Dedifferentiated amniotic fluid mesenchymal stem cell (primary cell): ENCODE data around the gene BEND7.
"Not testable (repeated sequence)": the region's sequence is repeated elsewhere in the genome, so short reads cannot be mapped to it uniquely, and the experiment has no call there.

Source experiments
- DNase-seq: peaks from one replicate; pipeline ENCODE4 v3.0.0-alpha.2; 2016; ENCODE audit errors: extremely low spot score

BEND7 gene, protein sequence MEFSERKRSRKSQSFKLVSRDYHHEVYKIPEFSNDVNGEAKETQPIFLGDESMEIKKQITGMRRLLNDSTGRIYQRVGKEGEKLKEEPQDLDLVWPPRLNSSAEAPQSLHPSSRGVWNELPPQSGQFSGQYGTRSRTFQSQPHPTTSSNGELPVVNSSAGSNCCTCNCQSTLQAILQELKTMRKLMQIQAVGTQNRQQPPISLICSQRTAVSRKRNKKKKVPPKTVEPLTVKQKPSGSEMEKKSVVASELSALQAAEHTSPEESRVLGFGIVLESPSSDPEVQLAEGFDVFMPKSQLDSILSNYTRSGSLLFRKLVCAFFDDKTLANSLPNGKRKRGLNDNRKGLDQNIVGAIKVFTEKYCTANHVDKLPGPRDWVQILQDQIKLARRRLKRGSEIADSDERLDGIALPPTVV

DNA sequence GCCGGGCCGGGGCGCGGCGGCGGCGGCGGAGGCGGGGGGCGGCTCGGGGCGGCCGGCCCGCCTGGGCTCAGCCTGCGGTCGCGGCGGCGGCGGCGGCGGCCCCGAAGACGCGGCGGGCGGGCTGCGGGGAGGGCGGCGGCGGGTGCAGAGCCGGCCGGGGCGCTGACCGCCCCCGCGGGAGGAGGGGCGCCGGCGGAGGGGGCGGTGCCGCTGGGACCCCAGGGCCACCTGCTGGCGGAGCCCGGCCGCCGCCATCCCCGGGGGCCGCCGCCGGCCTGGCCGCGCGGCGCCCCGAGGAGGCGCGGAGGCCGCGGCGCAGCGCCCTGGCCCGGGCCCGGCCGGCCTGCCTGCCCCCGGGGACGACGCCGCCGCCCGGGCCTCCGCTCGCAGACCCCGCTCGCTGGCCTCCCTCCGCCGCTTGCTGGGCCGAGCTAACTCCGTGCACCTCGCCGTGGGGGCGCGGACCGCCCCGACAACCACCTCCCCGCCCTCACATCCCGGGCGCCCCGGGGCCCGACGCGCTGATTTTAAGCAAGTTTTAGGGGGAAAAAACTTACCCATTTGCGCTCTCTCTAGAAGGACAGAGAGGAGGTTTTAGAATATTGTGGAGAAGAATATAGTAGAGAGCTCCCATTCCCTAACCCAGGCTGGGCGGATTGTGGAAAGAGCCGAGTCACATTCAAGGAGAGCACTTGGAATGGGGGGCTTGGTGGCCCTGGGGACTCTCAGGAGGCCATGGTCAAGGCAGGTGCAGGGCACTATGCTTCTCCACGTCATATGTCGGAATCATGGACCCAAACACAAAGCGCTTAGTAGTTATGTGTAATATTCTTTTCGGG is at the start of gene BEND7:
Gene BEND7 (minus strand): TSS at position 140 of the 839 bp plus-strand sequence. CDS start 481 bp downstream, outside the sequence.
- DNase-seq = no peak

DNA sequence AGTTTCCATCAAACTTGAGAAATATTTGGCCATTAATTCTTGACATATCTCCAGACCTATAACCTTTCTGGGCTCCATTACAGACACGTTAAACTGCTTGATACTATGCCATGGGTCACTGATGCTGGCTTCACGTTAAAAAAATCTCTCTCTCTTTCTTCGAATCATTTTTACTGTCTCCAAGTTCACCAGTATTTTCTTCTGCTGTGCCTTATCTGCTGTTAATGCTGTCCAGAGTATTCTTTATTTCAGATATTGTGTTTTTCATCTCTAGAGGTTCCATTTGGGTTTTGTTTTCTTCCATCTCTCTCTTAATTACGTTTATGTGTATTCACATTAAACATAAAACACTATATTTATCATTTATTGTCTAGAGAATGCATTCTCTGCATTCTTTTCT is 45.1 kb upstream of the BEND7 start:
- DNase-seq = no peak

DNA sequence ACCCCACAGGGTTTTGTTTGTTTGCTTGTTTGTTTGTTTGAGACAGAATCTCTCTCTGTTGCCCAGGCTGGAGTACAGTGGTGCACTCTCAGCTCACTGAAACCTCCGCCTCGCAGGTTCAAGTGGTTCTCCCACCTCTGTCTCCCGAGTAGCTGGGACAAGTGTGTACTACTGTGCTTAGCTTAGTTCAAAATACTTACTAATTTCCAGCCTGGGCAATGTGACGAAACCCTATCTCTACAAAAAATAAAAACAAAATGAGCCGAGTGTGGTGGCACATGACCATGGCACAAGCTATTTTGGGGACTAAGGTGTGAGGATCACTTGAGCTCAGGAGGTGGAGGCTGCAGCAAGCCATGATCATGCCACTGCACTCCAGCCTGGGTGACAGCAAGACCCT is 42.7 kb upstream of the BEND7 start:
- DNase-seq = no peak

DNA sequence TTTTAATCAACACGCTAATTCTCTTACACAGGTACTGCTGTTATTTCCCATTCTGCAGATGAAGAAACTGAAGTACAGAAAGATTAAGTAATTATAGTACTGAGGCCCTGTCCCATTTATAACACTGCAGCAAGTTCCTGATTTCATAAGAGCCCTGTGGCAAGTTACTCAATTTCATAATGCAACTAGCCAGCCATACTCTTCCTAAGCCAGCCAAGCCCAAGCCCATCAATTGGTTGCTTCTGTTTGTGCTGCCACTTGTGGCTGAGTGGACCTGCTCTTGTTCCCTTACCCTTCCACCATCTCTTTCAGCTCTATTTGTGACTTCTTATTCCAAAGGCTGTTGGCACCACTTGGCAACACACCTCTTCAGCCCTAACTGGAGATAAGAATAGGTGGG is 38.2 kb upstream of the BEND7 start:
- no peak for DNase-seq

DNA sequence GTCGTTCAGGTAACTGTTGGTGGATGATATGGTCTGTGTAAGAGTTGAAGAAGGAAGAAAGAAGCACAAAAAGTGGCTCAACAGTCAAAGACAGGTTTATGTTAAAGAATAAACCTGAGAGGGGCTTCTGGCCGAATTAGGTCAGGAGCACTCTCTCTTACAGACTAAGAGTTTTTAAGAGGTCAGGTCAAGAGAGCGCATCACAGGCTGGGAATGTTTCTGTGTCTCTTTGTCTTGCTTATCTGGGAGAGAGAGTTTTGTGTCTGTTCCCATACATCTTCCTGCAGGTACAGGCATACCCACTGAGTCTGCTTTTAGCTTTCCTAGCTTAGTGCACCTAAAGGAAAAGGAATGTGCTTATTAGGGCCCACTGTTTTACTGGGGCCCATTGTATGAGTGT is 35.8 kb upstream of the BEND7 start:
- no peak for DNase-seq

DNA sequence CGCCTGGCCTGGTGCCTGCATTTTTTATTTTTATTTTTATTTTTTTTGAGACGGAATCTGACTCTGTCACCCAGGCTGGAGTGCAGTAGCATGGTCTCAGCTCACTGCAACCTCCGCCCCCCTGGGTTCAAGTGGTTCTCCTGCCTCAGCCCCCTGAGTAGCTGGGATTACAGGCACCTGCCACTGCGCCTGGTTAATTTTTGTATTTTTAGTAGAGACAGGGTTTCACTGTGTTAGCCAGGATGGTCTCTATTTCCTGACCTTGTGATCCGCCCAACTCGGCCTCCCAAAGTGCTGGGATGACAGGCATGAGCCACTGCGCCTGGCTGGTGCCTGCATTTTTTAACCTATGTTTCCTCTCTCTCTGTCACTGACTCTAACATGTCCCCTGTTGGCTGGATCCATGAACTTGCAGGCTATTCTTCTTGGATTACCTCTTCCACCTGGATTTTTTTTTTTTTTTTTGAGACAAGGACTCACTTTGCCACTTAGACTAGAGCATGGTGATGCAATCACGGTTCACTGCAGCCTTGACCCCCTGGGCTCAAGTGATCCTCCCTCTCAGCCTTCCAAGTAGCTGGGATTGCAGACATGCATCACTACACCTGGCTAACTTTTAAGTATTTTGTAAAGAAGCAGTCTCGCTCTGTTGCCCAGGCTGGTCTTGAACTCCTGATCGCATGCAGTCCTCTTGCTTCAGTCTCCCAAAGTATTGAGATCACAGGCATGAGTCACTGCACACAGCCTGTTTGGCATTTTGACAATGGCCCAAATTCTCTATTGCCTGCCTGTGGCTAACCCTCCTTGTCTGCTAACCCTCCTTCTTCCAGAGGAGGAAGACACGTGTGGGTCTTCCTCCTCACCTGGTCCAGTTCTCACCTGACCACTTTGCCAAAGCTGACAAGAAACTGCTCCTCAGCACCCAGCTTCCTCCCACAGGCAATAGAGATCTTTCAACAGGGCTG is 34.9 kb upstream of the BEND7 start:
- no peak for DNase-seq

DNA sequence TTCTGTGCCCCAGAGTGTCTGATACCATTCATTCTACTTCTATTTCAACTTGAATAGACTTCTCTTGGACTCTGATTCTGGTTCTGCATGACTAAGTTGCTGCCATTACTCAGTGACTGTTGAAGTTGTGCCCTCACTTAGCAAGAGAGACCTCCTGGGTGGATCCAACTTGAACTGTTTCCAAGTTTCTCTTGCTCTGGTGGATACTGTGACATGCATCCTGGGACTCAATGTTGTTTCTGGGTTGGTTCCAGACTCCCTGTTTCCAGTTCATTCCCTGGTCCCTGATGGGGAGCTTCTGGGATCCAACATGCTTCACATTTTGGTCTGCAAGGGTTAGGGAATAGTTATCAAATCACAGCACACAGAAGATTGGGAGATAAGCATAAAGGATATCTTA is 31.8 kb upstream of the BEND7 start:
- DNase-seq = peak; percentile 22

DNA sequence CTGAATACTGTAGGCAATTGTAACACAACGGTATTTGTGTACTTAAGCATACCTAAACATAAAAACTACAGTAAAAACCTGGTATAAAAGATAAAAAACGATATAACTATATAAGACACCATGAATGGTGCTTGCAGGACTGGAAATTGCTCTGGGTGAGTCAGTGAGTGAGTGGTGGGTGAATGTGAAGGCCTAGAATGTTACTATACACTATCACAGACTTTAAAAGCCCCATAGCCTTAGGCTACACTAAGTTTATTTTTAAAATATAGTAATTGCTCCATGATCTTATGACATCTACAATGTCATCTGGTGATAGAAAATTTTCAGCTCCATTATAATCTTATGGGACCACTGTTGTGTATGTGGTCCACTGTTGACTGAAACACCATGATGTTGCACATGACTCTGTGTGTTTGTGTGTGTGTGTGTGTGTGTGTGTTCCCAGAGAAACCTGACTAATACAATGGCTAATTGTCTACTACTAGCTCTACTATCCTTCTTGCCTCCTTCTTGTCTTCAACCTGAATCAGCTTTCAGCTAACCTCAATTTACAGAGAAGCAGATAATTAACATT is 30.4 kb upstream of the BEND7 start:
- DNase-seq = no peak

DNA sequence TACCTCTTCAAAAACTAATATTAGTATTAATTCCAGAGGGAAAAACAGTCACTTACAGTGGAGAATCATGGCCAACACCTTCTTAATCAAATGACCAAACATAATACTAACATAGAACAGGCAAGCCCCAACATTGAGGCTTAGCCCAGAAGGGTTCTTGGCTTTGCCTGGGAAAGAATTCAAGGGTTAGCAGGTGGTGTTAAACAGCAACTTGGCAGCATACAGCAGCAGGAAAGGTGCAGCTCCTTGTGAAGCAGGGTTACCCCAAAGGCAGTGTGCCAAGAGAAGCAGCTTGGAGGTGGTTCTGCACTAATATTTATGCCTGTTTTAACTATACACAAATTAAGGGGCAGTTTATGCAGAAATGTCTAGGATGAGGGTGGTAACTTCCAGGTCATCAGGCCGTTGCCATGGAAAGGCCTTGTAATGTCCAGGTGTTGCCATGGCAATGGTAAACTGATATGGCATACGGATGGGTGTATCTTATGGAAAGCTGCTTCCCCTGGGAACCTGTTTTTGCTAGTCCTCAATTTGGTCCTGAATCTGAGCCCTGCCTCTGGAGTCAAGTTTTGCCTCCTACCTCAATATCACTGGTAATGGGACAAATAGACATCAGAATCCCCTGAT is 27.2 kb upstream of the BEND7 start:
- DNase-seq = no peak

DNA sequence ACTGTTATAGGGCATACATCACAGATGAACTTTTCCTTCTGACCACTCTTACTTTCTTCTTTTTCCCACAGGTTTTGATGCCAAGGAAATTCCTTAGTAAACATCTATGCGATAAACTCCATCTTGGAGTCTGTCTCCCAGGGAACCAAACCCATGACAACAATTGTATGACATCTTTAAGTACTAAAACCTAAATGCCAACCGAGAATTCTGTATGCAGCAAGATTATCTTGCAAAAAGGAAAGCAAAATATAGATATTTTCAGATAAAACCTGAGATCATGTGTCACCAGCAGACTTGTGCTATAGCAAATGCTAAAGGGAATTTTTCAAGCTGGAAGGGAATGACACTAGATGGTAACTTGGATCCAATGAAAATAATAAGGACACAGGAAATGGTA is 22.0 kb upstream of the BEND7 start:
- no peak for DNase-seq

DNA sequence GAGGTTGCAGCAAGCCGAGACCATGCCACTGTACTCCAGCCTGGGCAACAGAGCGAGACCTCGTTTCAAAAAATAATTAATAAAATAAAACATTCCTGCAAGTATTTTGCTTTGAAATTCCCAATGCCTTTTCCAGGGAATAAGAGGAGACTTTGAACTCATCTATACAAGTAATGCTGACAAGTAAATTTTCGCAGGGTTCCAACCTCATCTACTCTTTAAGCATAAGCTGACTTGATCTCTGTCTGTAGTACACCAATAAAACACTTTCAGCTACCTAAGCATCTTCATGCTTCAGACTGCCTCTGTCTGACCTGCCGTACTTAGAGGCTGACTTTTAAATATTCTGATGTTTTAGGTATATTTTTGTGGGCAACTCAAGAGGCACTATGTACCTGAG is 13.7 kb upstream of the BEND7 start:
- DNase-seq = no peak

DNA sequence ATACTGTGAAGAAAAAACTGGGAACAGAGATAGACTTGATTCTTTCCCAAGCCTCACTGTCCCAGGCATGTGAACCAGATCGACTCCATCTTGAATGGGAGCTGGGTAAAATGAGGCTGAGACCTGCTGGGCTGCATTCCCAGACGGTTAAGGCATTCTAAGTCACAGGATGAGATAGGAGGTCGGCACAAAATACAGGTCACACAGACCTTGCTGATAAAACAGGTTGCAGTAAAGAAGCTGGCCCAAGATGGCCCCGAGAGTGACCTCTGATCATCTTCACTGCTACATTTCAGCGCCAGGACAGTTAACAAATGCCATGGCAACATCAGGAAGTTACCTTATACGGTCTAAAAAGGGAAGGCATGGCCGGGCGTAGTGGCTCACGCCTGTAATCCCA is 9.2 kb upstream of the BEND7 start:
- not testable (repeated sequence) for DNase-seq

DNA sequence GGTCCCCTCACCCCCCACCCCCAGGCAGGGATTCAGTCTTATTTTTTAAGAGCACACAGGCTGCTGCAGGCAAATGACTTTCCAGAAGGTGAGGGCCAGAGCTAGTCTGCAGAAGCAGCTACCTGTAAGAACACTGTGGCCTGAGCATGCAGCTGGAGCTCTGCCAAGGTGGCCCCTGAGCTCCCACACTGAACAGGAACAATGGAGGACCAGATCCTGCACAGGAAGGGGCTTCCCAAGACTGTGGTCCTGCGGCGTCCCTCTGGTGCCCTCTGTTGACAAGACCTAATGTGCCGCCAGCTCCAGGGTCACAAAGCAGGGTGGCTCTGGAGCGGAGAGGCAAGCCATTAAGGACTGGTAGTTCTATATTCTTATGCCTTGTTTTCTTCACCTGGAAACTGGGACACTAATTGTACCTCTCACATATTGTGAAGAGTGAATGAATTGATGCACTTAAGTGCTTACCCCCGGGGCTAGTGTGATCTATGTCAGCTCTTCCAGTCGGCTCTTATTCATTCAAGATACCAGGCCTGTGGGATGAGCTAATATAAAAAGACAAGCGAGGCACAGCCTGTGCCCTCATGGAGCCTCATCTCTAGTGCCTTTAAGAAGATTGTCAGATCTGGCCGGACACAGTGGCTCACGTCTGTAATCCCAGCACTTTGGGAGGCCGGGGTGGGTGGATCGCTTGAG is 8.0 kb upstream of the BEND7 start:
- DNase-seq = no peak

DNA sequence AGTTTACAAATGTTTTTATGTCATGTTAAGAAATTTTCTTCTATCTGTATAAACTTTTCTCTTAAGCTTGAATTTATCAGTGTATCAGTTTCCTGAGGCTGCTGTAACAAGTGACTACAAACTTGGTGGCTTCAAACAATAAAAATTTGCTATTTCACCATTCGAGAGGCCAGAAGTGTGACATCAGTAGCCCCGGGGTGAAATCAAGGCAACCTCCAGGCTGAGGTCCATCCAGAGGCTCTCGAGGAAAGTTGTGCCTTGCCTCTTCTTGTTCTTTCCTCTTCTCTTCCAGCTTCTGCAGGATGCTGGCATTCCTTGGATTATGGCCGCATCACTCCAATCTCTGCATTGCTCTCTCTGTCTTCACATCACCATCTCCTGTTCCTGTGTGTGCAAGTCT is 6.5 kb upstream of the BEND7 start:
- no peak for DNase-seq

DNA sequence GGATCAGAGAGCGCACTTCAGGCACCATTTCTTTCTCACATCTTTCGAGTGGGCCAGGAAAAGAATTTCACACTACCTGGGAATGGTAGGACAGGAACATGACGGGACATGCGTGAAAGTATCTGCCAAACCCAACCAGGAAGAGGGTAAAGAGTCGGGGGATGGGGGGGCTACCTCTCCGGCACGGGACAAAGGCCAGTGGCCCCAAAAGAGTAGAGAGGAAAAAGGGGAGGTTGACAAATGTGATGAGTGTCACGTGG is 830 bp upstream of the BEND7 start:
- no peak for DNase-seq

DNA sequence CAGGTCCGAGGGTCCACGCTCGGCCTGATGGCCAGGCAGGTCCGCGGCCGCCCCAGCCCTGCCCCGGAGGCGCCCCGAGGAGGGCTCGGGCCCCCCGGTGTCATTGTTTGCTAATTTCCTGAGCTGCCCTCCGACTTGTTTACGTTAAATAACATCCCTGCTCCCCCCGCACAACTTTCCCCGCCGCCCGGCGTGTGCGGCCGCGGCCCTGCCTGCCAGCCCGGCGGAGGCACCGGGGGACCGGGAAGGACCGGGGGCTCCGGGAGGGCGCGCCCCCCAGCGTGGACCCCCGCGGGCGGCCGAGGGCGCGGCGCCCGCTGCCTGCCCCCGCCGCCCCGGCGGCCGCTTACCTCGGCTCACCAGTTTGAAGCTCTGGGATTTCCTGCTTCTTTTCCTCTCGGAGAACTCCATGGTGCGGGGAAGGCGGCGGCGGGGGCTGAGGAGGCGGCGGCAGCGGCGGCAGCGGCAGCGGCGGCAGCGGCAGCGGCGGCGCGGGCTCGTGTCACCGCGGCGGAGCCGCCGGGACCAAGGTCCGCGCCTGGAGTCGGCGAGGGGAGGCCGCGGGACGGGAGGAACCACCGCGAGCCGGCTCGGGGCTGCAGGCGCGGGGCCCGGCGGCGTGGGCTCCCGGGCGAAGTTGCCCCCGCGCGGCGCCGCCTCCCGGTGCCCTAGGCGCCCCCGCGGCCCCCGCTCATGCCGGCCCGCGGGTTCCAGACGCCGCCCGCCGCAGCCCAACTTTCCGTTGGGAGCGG is 515 bp downstream of the BEND7 start:
- no peak for DNase-seq

DNA sequence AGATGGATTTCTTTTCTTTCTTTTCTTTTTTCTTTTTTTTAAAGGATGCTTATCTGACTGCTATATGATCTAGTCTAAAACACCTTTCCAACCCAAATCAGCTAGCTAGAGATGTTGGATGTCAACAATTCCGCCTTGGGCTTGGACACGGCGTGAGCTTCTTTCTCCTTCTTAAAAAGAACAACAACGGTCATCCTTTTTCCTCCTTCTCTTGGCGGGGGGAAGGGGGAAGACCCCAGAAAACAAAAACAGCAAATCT is 1.0 kb downstream of the BEND7 start:
- DNase-seq = no peak

DNA sequence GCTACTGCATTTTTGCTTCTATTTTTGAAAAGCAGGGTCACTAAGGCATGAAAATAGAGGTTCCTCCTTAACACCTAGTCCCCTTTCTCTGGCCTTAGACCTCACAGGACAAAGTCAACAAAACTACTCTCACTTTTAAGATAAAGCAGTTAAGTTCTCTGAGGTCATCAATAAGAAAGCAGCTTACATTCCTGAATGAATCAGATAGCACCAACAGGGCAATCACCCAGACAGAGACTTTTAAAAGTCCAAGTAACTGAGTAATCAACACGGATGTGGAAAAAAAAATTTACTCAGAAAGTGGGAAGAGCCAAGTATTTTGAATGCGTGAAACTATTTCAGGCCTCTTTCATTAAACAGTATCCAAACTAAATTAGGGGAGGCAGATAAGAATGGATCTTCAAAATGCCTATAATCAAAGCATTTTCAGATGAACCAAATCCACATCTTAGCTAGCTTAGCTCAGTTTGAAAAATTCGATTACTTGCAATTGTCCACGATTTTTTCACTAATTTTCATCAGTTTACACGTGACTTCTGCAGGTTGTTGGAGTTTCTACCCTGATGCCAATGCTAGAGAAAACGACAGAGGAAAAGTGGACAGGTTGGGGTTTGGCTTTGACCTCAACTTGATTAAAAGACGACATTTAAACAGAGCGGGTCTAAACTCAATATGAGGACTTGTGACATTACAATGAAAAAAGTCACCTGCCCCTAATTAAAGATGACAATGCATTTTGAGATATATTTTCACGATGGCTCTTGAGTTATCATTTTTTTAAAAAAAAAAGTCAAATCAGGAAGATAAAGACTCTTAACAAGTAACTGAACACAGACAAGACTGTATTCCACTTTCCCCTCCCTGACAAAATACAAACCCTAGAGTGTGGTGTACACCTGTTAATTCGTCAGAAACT is 1.6 kb downstream of the BEND7 start:
- DNase-seq = peak; percentile 34

DNA sequence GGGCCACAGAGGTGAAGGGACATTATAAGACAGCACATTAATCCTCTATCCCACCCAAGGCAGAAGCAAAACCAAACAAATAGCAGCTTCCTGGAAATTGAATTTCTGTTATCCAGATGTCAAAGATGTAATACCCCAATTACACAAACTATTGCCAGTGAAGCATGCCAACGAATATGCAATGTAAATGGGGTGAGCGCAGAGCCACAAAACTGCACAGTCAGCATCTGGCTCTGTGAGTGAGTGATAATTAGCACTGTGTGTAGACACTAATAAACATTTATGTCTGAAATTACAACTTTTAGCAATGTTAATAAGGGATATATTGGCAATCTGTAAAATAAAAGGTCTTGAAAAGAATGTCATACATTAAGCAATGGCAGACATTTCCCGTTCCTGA is 3.2 kb downstream of the BEND7 start:
- no peak for DNase-seq
